Posterior cingulate gyrus (tissue), 11 donors: ENCODE measurements around the gene ALDOC.
"Not testable (repeated sequence)": the region's sequence is repeated elsewhere in the genome, so short reads cannot be mapped to it uniquely, and the experiment has no call there.

Experiments used
- DNase-seq, 10 donors: peaks; one replicate each; pipeline versions ENCODE4 v3.0.0 to v3.0.0-alpha.2; 2020 to 2021; ENCODE audit warnings: mixed read lengths in 3 of 10
- intact Hi-C: fragments of 100-400 bp; cut with DNase I; formaldehyde crosslinking; loops from one replicate; pipeline ENCODE4 v1.15.1; 2023

Gene ALDOC

DNA sequence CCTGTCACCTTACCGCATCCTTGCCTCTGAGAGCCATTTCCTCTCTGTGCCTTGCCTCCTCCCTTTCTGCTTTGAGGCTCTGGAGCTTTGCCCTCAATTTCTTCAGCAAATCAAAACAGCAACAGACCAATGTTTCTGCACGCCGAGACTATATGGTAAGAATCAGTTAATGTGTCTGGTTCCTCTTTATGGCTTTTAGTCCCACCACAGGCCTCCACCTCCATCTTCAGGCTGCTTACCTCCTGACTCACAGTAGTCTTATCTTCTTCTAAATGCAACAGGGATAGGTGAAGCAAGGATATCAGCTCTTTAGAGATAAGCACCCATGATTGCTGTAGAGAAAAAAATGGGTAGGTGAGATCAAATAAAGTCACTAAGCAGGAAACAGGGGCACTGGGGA, 9.2 kb upstream of the ALDOC start:
- intact Hi-C loops: no loop called here
- no peak for DNase-seq

DNA sequence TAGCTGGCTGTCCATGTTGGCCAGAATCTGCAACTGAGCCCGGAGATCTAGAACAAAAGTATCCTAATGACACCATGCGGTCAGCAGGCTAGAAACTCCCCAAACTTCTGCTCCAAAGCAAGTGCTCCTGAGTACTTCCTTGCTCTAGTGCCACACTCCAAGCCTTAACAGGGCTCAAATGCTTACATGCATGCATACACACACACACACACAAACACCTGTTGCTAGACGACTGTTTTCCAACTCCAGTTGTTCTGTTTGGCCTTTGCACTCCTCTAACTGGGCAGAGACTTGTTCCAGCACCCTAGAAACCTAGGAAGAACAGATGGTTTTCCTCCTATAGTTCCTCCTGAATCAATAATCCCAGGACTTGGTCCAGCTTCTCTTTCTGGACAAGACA, 7.7 kb upstream of the ALDOC start:
- no peak for DNase-seq
- intact Hi-C loops: no loop called here

GRCh38 chr17:28582513-28582912, 5.8 kb upstream of the ALDOC start:
- no peak for DNase-seq
- intact Hi-C loops: no loop called here

GRCh38 chr17:28580959-28581358, 4.3 kb upstream of the ALDOC start:
- intact Hi-C loops: no loop called here
- no peak for DNase-seq

- intact Hi-C loops: no loop called here
- no peak for DNase-seq
These were observed 2.8 kb upstream of the ALDOC start for GRCh38 chr17:28579526-28579925.

DNA sequence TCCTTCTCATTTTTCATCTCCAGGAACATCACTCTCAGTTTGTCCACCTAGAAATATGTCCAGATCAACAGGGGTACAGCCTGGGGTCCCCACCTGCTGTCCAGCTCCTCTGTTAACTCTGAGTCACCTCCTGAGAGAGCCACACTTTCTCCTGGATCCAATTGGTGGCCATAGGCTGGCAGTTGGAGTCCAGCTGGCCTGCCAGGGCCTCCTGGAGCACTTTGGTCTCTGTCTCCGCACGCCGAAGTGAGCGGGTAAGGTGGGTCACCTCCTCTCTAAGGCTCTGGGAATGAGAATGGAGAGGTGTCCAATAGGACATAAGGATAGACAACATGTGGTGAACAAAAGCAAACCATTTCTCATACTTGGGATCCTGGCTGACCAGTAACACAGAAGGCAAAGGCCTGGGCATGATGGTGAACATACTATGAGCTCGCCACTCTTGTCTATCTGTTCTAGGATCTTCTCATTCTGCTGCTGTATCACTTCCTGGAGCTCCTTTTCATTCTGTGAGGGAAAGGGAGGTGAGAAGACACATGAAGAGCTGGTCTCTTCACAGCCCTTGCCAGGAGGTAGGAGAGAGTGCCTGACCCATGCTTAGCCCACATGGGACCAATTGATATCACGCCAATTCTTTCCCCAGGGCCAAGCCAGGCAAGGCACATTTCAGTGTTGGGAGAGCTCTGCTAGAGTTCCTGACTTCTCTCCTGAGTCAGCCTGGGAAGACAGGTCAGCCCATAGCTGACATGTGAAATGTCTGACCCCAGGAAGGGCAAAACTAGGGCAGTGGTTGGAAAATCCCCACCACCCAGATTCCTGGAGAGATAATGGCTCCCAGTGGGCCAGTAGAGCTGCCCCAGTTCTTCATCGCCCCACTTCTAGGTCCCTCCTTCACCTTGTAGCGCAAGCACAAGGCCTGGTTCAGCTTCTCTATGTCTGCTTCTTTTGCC, 1.8 kb upstream of the ALDOC start:
- intact Hi-C loops: no loop called here
- no peak for DNase-seq

DNA sequence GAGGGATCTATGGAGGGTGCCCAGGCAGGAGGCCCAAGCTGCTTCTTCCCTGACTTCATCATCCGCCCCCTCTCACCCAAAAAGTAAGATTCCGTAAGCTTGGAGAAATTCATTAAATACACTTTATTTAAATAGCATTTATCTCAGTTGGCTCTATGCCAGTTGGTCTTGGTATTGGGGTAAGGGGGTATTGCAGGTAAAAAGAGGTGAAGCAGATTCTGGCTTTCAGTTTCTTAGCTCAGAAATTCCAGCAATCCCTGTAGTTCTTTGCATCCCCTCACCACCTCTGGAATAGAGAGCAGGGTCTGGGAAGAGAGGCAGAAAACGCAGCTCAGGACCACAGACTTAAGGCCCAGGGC, 750 bp upstream of the ALDOC start:
- intact Hi-C loops: no loop called here
- no peak for DNase-seq

- DNase-seq, intact Hi-C loops: not testable (repeated sequence)
These were observed 679 bp downstream of the ALDOC start for GRCh38 chr17:28576016-28576415.

DNA sequence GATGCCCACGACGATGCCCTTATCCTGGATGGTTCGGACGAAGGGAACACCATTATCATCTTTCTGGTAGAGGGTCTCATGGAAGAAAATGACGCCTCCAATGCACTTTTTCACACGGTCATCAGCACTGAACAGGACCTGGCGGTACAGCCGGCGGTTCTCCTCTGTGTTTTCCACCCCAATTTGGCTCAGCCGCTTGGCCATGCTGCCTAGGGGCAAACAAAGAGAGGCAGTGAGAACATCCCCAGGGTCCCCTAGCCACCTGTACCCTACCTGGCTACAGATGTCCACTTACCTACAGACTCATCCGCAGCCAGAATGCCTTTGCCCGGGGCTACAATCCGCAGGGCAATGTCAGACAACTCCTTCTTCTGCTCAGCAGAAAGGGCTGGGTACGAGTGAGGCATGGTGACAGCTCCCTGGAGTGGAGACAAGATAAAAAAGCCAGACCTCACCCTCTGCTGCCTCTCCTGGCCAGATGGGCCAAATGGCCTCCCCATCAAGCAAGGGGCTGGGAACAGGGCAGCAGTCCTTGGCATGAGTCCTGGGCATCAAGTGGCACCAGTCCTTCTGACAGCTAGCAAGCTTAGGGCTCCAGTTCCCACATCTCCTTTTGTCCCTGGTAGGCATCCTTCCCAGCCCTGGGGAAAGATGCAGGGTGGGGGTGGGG, 1.4 kb downstream of the ALDOC start:
- DNase-seq: peak in 8 of 10 donors; percentile 38 to 88 (median 45)
- intact Hi-C loops: no loop called here

DNA sequence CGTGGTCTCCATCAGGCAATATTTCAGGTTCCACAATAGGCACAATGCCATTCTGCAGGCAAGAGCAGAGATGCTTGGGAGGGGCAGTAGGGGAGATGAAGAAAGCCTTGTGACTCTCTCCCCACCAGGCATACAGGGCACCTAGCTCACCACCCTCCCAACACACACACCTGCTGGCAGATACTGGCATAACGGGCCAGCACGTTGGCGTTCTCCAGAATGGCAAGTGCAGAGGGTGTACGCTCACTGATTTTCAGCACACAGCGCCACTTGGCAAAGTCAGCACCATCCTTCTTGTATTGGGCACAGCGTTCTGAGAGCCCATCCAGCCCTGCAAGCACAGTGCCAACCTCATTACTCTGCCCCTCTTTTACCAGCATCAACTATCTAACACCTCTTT, 2.2 kb downstream of the ALDOC start:
- no peak for DNase-seq
- intact Hi-C loops: no loop called here

- intact Hi-C loops: no loop called here
- DNase-seq: no peak
These were observed 2.7 kb downstream of the ALDOC start for GRCh38 chr17:28573966-28574480.

- intact Hi-C loops: no loop called here
- DNase-seq: no peak
These were observed 3.2 kb downstream of the ALDOC start for GRCh38 chr17:28573521-28573920.

DNA sequence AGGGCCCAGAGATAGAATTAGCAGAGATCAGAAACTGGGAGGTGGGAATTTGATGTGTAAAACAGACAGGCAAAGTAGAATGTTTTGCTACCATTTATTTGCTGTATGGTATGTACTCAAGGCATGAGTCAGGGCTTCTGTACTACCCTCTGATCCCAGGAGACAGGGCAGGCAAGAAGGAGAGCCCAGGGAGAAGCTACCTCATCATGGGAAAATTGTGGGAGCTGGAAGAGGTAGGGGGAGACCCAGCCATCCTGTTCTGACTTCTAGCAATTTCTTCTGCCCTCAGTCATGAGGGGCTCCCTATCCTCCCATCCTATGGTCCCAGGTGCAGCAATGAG, 3.7 kb downstream of the ALDOC start:
- intact Hi-C loops: no loop called here
- no peak for DNase-seq

GRCh38 chr17:28572259-28573039, 4.2 kb downstream of the ALDOC start:
- no peak for DNase-seq

DNA sequence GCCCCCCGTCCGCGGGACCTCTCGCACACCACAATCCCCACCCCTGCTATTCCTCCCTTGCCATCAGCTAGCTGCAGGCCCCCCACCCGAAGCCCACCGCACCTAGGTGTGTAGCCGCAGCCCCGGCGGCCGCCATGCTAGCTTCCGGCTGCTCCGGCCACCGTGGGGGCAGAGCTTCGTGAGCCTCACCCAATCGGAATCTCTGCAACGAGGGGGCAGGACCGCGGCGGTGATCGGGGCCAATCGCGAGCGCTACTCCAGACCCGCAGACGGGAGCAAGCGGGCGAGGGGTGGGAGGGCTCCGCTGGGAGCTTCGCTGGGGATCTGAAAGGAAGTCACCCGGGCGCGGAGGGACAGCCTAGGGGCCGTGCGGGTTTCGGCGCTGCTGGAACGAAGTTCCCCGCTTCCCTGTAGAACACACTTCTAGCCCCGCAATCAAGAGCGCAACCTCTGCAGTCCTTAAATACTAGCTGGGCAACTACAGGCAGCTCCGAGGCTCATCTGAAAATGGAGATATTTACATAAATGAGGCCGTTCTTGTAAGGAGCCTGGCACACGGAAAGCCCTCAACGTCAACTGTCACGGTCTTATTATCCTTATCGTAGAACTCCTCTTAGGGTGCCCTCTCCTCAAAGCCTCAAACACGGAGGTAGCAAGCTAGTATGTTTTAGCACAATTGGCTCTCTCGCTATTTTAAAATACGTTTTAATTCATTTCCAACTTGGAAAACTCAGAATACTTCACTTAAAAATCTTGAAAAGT, 5.2 kb downstream of the ALDOC start, which contains the start of gene PIGS:
Gene PIGS (minus strand): TSS at position 164 of the 762 bp plus-strand sequence. CDS start 28 bp downstream, at position 136.
- peak; percentile 94 to 100 (median 98) for DNase-seq
- intact Hi-C loops: no loop called here

More at GRCh38 chr17:28572259-28573039, 4.2 kb downstream of the ALDOC start:
- intact Hi-C loops: no loop called here

DNA sequence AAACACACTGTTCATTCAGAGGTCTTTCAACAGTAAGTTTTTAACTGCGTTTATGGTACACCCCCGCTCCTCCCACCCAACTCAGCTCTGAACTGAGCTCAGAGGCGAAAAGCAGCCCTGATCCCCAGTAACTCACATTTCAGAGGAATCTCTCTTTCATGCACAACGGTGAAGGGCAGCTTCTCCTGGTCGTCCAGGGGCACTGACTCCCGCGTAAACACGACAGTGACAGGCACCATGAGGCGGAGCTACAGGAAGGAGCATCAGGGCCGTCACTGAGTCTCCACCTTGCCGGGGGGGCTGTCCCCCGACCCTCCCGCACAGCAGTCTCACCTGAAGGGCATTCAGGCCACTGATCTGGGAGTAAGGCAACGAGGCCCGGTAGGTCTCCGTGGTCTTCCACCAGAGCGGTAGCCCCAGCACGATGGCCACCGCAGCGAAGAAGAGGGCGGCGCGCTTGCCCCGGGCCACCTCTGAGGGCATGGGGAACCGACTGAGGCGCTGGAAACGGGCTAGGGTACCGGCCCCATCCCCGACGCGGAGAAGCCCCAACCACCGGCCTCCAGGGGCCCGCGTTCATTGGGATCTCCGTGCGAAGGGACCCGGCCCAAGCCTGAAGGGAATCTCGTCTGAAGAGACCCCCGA, 5.9 kb downstream of the ALDOC start:
- DNase-seq: peak in 5 of 10 donors; percentile 21 to 91 (median 33)
- intact Hi-C loops: no loop called here

DNA sequence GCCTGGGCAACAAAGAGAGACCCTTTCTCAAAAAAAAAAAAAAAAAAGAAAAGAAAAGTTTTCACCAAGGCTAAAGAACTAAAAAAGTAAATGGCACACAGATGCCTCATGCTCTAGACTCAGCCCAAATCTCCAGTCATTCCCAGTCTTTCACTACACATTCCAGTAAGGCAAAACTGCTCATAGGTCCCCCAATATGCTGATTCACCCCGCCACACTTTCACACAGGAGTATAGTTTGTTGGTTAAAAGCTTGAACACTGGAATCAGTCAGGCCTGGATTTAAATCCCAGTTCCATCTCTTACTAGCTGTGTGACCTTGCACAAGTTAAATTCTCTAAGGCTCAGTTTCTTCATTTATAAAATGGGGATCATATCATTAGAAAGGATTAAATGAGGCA, 7.2 kb downstream of the ALDOC start:
- DNase-seq: no peak
- intact Hi-C loops: no loop called here

DNA sequence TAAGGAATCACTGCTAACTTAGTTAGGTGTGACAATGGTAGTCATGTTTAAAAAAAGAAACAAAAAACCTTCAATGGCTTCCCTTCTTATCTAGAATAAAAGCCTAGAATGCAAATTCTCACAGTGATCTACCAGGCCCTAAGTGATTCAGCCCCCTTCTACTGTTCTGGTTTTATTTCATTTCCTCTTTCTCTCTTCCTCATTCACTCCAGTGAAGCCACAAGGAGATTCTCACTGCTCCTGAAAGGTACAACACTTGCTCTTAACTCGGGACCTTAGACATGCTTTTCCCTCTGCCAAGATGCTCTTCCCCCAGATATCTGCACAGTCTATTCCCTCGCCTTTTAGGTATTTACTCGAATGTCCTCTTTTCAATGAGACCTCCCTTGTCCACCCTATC, 9.1 kb downstream of the ALDOC start:
- intact Hi-C loops: no loop called here
- DNase-seq: no peak

DNA sequence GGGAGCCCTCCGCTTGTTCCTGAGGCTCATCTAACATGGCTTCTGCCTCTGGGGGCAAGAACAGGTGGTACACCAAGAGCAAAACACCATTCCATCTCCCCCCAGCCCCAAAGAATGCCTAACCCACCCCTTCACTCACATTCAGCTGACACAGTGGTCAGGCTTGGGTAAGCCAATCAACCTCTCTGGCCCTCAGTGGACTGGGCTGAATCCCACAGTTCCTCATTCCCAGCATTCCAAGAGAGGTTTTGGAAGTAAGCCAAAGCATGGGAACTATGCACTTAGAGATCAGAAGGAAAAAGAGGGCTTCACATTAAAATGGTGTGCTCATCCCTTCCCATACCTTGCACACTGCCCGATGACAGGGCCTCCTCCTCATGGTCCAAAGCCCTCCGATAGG, 13.2 kb downstream of the ALDOC start:
- intact Hi-C loops: no loop called here

GRCh38 chr17:28555022-28555421, 21.7 kb downstream of the ALDOC start:
- intact Hi-C loops: no loop called here

More for the DNA sequence above, 13.2 kb downstream of the ALDOC start:
- DNase-seq: no peak

More at GRCh38 chr17:28555022-28555421, 21.7 kb downstream of the ALDOC start:
- no peak for DNase-seq
